Measurements from ENCODE around the gene PLP2.

DNA sequence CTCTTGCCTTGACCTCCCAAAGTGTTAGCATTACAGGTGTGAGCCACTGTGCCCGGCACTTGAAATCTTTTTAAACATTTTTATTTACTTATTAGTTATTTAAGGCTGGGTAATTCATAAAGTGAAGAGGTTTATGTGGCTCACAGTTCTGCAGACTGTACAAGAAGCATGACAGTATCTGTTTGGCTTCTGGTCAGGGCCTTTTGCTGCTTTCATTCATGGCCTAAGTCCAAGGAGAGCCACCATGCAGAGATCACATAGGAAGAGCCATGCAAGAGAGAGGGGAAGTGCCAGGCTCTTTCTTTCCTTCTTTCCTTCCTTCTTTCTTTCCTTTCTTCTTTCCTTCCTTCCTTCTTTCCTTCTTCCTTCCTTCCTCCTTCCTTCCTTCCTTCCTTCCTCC lies 37.9 kb upstream of the PLP2 start:
- TF ChIP-seq ARNT (IDR thresholded peaks at IDR 0.05): no peak
- TF ChIP-seq NFRKB (IDR thresholded peaks at IDR 0.05): no peak
- TF ChIP-seq ELF4 (IDR thresholded peaks at IDR 0.05): no peak
- TF ChIP-seq SUZ12 (IDR thresholded peaks at IDR 0.05): no peak
- no peak for TF ChIP-seq BHLHE40 (IDR thresholded peaks at IDR 0.05; ENCODE audit: borderline replicate concordance)
- no peak for TF ChIP-seq HDGF (IDR thresholded peaks at IDR 0.05; ENCODE audit: borderline replicate concordance)
- no peak for TF ChIP-seq L3MBTL2 (conservative IDR thresholded peaks at IDR 0.05)
- TF ChIP-seq SP1 (IDR thresholded peaks at IDR 0.05): no peak
- no peak for TF ChIP-seq FOXM1 (IDR thresholded peaks at IDR 0.05; ENCODE audit: borderline replicate concordance)
